ENCODE data around the gene PPM1D. TPM values are rescaled to one million over a fixed set of nuclear protein-coding genes. Genes with fewer than 3 reads are reported as not detected.
A peak's percentile ranks its signal among the peaks of the same experiment; 100 is the strongest.
"Not testable (repeated sequence)": the region's sequence is repeated elsewhere in the genome, so short reads cannot be mapped to it uniquely, and the experiment has no call there.

PPM1D gene
- polyA plus RNA-seq, 2 of the 4 experiments (the other 2 are of a cell fraction) = 10.5 to 13.5 TPM

DNA sequence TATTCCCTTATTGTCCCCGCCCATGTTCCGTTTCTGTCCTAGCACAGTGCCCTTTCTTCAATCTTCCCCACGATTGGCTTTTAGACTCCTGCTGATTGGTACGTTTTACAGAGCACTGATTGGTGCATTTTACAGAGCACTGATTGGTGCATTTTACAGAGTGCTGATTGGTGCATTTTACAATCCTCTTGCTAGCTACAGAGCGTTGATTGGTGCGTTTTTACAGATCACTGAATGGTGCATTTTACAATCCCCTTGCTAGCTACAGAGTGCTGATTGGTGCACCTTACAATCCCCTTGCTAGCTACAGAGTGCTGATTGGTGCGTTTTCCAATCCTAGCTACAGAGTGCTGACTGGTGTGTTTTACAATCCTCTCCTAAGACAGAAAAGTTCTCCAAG lies 74.6 kb downstream of the PPM1D start:
- H3K9me3 ChIP-seq, POLR2A ChIA-PET, H3K4me2 ChIP-seq, H3K4me1 ChIP-seq, H3K4me3 ChIP-seq, H3K27ac ChIP-seq, FAIRE-seq, ATAC-seq: not testable (repeated sequence)
- DNase-seq (ENCODE audit: low read depth in 1 of 2, low spot score in 1 of 2) = peak in 1 of 2 experiments; percentile 40
- CTCF ChIA-PET = interaction anchor here (1.0 to 4.3 kb wide), 3 partner anchors 9 to 36 kb away, joined by 3 to 12 read pairs (median 7); no protein-coding TSS in a partner anchor
- 63% methylated on average over 7 of the region's 7 CpGs for WGBS (ENCODE audit: missing lambda C conversion rate)
- peak; percentile 91 for TF ChIP-seq MAFK (IDR thresholded peaks at IDR 0.05; ENCODE audit: partially characterized antibody)

DNA sequence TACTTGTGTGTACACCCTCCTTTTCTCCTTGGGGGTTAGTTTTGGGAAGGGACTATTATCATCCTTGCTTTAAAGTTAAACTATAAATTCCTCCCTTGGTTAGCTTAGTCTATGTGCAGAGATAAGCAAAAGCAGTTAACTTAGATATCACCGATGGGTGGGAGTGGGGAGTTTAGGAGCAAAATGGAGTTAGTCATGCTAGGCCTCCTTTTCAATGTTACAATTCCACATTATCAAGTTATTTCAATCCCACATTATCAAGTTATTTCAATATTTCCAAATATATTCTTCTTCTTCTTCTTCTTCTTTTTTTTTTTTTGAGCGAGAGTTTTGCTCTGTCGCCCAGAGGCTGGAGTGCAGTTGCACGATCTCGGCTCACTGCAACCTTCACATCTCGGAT lies 76.0 kb downstream of the PPM1D start:
- CTCF ChIA-PET = interaction anchor here (0.6 to 4.3 kb wide), 2 partner anchors 37 to 1227 kb away, joined by 3 to 12 read pairs; no protein-coding TSS in a partner anchor
- H3K4me3 ChIP-seq = no peak overlapping the region
- no peak overlapping the region for H3K27ac ChIP-seq
- DNase-seq (ENCODE audit: low read depth in 1 of 2, low spot score in 1 of 2) = no peak
- POLR2A ChIA-PET = no interaction called here
- H3K4me2 ChIP-seq = no peak overlapping the region
- FAIRE-seq = no peak
- WGBS (ENCODE audit: missing lambda C conversion rate) = 82% methylated on average over 6 of the region's 6 CpGs
- no peak for ATAC-seq
- H3K4me1 ChIP-seq = peaks cover 9% of the 10 kb centered on the region; the same call in 2 of the 3 replicates
- TF ChIP-seq POLR2A (IDR thresholded peaks at IDR 0.05; ENCODE audit: low read length) (no peak), CBX2 (IDR thresholded peaks at IDR 0.05; ENCODE audit: borderline replicate concordance, low read depth) (no peak), HDAC2 (IDR thresholded peaks at IDR 0.05) (no peak), BHLHE40 (IDR thresholded peaks at IDR 0.05; ENCODE audit: low read depth, low read length) (no peak), TP53 (CRISPR knock-in tag; IDR thresholded peaks at IDR 0.05) (no peak), KDM5A (IDR thresholded peaks at IDR 0.05) (no peak), POLR2AphosphoS2 (conservative IDR thresholded peaks at IDR 0.05; ENCODE audit: low read length) (no peak), EP300 (IDR thresholded peaks at IDR 0.05) (no peak), HOXB5 (CRISPR knock-in tag; IDR thresholded peaks at IDR 0.05) (no peak), ZSCAN20 (CRISPR knock-in tag; IDR thresholded peaks at IDR 0.05) (no peak)
- TF ChIP-seq, protein P1, sequence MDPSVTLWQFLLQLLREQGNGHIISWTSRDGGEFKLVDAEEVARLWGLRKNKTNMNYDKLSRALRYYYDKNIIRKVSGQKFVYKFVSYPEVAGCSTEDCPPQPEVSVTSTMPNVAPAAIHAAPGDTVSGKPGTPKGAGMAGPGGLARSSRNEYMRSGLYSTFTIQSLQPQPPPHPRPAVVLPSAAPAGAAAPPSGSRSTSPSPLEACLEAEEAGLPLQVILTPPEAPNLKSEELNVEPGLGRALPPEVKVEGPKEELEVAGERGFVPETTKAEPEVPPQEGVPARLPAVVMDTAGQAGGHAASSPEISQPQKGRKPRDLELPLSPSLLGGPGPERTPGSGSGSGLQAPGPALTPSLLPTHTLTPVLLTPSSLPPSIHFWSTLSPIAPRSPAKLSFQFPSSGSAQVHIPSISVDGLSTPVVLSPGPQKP (IDR thresholded peaks at IDR 0.05; ENCODE audit: low read depth, low read length) = no peak
- no peaks in the 10 kb centered on the region for H3K9me3 ChIP-seq

DNA sequence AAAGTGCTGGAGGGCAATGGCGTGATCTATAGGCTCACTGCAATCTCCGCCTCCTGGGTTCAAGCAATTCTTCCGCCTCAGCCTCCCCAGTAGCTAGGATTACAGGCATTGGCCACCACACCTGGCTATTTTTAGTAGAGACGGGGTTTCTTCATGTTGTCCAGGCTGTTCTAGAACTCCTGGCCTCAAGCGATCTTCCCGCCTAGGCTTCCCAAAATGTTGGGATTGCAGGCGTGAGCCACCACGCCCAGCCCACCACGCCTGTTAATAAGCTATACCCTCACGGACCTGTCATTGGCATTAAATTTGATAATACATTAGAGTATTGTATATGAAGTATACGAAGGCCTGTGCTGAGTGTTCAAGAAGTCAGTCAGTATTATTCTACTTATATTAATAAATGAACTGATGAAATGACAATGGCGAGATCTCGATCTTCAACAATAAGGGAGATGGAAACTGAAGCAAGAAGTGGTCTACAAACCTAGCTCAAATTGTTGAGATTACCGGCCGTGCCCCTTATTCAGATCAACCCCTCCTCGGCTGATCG lies 76.8 kb downstream of the PPM1D start:
- ChIA-PET POLR2A (interaction anchor here (0.6 to 1.6 kb wide), 7 partner anchors 8 to 1484 kb away, joined by 3 to 8 read pairs (median 6); partner anchors contain the start of genes PPM1D and USP32), CTCF (interaction anchor here (0.6 to 1.2 kb wide), 3 partner anchors 9 to 733 kb away, joined by 3 read pairs; no protein-coding TSS in a partner anchor)
- ATAC-seq (peak in 1 of 2 experiments; percentile 1; a peak in 2 of 6 replicates), FAIRE-seq (no peak), DNase-seq (ENCODE audit: low read depth in 1 of 2, low spot score in 1 of 2) (no peak)
- Histone ChIP-seq H3K9me3 (no peaks in the 10 kb centered on the region), H3K4me3 (peak overlapping the region; percentile 81), H3K4me2 (peak overlapping the region; percentile 95), H3K27ac (peak overlapping the region; percentile 60 to 88), H3K4me1 (peaks cover 9% of the 10 kb centered on the region; the same call in 2 of the 3 replicates)
- TF ChIP-seq, protein P2, sequence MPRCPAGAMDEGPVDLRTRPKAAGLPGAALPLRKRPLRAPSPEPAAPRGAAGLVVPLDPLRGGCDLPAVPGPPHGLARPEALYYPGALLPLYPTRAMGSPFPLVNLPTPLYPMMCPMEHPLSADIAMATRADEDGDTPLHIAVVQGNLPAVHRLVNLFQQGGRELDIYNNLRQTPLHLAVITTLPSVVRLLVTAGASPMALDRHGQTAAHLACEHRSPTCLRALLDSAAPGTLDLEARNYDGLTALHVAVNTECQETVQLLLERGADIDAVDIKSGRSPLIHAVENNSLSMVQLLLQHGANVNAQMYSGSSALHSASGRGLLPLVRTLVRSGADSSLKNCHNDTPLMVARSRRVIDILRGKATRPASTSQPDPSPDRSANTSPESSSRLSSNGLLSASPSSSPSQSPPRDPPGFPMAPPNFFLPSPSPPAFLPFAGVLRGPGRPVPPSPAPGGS (IDR thresholded peaks at IDR 0.05) = peak; percentile 24; the same call in 1 of the 3 replicates
- peak; percentile 11; the same call in 1 of the 2 replicates for TF ChIP-seq POLR2A (IDR thresholded peaks at IDR 0.05; ENCODE audit: low read length)
- no peak for TF ChIP-seq MAZ (IDR thresholded peaks at IDR 0.05; ENCODE audit: borderline replicate concordance, low read depth, low read length)
- no peak for TF ChIP-seq TFCP2L1 (CRISPR knock-in tag; IDR thresholded peaks at IDR 0.05)
- TF ChIP-seq PHF8 (IDR thresholded peaks at IDR 0.05; ENCODE audit: borderline replicate concordance, low read depth) = peak; percentile 68
- TF ChIP-seq HDAC2 (IDR thresholded peaks at IDR 0.05) = no peak
- 33% methylated on average over 17 of the region's 17 CpGs for WGBS (ENCODE audit: missing lambda C conversion rate)

Data from A549 (cell line).